ENCODE measurements around the gene SYPL2. TPM values are rescaled to one million over a fixed set of nuclear protein-coding genes. Genes with fewer than 3 reads are reported as not detected.

SYPL2 gene
- 0.18 TPM for polyA plus RNA-seq (2013, experiment 1 of 2)
- 0.20 TPM for polyA plus RNA-seq (2013, experiment 2 of 2)

DNA sequence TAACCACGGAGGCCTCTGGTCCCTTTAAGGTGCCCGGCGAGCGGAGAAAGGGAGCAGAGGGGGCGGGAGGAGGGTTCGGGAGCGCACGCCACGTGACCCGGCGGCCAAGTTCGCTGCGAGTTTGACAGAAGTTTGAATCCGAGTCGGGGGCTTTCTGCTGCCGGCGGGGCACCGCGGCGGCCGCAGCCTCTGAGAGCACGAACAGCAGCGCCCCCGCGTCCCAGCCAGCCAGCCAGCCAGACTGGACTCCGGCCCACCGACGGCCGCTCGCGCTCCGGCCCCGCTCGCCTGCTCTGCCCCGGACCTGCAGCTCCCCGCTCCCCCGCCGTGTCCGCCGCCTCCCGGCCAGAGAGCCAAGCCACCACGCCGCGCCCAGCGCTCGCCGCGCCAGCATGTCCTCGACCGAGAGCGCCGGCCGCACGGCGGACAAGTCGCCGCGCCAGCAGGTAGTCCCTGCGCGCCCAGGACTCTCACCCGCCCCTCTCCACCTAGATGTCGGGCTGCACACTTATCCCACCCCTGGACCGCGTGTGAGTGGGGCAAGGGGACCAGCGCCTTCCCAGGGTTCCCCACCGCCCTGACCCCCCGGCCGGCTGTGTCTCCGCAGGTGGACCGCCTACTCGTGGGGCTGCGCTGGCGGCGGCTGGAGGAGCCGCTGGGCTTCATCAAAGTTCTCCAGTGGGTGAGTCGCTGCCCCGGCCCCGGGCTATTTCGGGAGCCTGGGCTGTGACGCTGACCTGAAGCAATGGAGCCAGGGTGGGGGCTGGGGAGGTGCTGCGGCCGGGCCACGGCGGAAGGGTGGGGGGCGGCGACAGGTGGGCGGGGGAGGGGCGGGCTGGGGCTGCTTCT lies at the start of gene SYPL2:
TSS of gene SYPL2 (plus strand) at position 95 of the 849 bp plus-strand sequence. CDS start at position 393, 298 bp downstream.
- Histone ChIP-seq H3K9me3 (ENCODE audit: control insufficient read depth, low read length) (no peaks in the 10 kb centered on the region), H3K4me3 (ENCODE audit: extremely low read depth, insufficient read depth, low read length, poor library complexity, severe bottlenecking) (peak within 1 kb of the TSS; percentile 46), H3K36me3 (ENCODE audit: control insufficient read depth, insufficient read depth, low read length) (no peaks in the 10 kb centered on the region), H3K27ac (ENCODE audit: low read depth, low read length, severe bottlenecking) (no peak within 1 kb of the TSS), H3K4me1 (ENCODE audit: control insufficient read depth, insufficient read depth, low read length, poor library complexity, severe bottlenecking) (no peaks in the 10 kb centered on the region)
- WGBS, 2 experiments (ENCODE audit: insufficient coverage in 2 of 2): 0% methylated on average over 70 to 71 of the region's 88 CpGs

DNA sequence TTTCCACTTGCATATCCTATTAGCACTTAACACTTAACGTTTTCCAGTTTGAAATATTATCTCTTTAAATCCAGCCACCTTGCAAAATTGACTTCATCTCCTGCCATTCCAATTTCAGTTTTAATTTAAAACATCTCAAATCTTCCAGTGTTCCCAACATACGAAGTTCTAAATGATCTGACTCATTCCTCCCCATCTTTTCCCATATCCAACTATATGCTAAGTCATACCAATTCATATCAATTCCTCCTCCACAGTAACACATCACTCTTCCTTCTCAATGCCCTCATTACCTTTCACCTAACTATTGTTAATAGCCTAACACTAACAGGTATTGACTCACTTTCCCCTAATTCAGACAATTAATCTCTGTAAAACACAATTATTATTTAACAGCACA lies 42.8 kb upstream of the SYPL2 start:
- Histone ChIP-seq H3K36me3 (ENCODE audit: control insufficient read depth, insufficient read depth, low read length) (peaks cover 30% of the 10 kb centered on the region), H3K9me3 (ENCODE audit: control insufficient read depth, low read length) (no peaks in the 10 kb centered on the region), H3K4me3 (ENCODE audit: extremely low read depth, insufficient read depth, low read length, poor library complexity, severe bottlenecking) (no peak overlapping the region), H3K4me1 (ENCODE audit: control insufficient read depth, insufficient read depth, low read length, poor library complexity, severe bottlenecking) (no peaks in the 10 kb centered on the region), H3K27ac (ENCODE audit: low read depth, low read length, severe bottlenecking) (no peak overlapping the region)
- WGBS, 2 experiments (ENCODE audit: insufficient coverage in 2 of 2): 90 to 92% methylated on average over 2 of the region's 2 CpGs

DNA sequence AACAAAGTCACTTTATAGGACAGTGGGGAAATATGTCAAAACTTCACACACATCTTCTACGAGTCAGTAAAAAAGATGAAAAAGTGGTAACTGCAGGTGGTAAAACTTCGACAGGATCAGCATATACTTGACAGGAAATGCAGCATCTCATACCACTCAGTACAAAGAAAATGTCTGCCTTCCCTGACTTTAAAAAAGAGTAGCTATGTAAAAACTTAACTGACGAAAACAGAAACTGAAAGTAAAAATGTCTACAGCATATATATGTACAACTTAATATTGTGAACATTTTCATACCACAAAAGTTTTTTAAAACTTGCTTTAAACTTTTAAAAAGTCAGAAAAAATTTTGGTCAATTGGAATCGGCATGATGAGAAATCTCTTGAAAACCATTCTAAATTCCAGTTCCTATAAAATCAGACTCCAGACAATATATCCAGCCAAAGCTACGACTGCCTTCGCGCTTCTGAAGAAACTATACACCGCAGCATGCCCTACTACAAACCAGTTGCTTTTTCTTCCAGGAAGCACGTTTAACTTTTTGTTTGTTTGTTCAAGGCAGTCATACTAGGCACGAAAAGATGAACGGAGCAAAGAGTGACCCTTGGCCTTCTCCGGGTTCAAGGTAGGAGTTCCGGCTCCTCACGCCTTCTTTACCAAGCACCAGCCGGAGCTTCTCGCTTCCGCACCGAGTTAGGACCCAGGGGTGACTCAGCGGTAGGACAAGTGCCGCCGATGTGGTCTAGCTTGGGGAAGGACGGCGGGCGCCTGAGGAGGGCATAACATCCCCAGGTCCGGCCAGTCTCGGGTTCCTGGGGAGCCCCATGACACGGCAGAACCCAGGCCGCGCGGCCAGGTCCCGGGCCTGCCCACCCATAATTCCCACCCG lies 40.7 kb upstream of the SYPL2 start:
- peaks cover 14% of the 10 kb centered on the region for H3K36me3 ChIP-seq (ENCODE audit: control insufficient read depth, insufficient read depth, low read length)
- no peaks in the 10 kb centered on the region for H3K9me3 ChIP-seq (ENCODE audit: control insufficient read depth, low read length)
- H3K4me1 ChIP-seq (ENCODE audit: control insufficient read depth, insufficient read depth, low read length, poor library complexity, severe bottlenecking): no peaks in the 10 kb centered on the region
- H3K4me3 ChIP-seq (ENCODE audit: extremely low read depth, insufficient read depth, low read length, poor library complexity, severe bottlenecking): peak overlapping the region; percentile 91
- WGBS, 2 experiments (ENCODE audit: insufficient coverage in 2 of 2): 1% methylated on average over 21 to 25 of the region's 32 CpGs
- peak overlapping the region; percentile 91 for H3K27ac ChIP-seq (ENCODE audit: low read depth, low read length, severe bottlenecking)

DNA sequence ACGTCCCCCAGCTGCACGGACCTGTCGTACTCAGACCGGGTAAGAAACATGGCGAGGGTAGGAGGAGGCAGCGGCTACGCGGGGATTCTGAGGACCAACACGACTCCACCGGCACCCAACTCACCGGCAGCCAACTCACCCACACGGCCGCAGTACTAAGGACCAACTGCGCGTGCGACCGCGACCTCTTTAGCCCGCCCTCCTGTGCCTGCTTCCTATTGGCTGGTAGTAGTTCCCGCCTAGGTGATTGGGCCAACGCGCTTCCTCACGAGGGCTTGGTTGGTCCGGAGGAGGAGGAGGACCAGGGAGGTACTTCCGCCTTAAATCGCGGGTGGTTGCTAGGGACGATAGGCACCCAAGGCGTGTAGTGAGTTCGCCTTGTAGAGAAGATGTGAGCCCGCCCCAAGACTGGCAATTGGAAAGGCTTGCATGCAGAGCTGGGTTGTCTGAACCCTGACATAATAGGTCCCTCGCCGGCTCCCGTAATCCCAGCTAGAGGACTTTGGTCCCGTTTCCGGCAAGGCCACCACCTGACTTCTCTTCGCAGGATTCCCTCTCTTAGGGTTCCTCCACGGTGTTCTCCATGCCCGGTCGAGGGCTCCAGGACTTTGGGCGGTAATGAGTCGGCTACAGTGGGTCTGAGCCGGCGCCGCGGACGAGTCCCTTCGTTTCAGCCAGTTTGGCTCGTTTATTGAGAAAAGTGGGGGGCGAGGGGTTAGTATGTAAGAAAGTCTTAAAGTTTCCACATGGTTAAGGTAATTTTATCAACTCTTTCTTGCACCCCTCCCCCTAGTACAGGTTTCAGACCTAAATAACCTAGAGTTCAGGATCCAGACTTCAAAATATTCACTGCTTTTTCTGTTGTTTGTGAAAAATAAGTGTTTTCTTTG lies 39.8 kb upstream of the SYPL2 start, which contains the start of gene PSMA5:
TSS of gene PSMA5 (minus strand) at position 168 of the 890 bp plus-strand sequence. CDS start at position 50, 118 bp downstream.
- no peaks in the 10 kb centered on the region for H3K9me3 ChIP-seq (ENCODE audit: control insufficient read depth, low read length)
- peak within 1 kb of the TSS; percentile 91 for H3K4me3 ChIP-seq (ENCODE audit: extremely low read depth, insufficient read depth, low read length, poor library complexity, severe bottlenecking)
- H3K4me1 ChIP-seq (ENCODE audit: control insufficient read depth, insufficient read depth, low read length, poor library complexity, severe bottlenecking): no peaks in the 10 kb centered on the region
- WGBS, 2 experiments (ENCODE audit: insufficient coverage in 2 of 2): 0% methylated on average over 19 to 32 of the region's 50 CpGs
- H3K36me3 ChIP-seq (ENCODE audit: control insufficient read depth, insufficient read depth, low read length): peaks cover 7% of the 10 kb centered on the region
- peak within 1 kb of the TSS; percentile 91 for H3K27ac ChIP-seq (ENCODE audit: low read depth, low read length, severe bottlenecking)

DNA sequence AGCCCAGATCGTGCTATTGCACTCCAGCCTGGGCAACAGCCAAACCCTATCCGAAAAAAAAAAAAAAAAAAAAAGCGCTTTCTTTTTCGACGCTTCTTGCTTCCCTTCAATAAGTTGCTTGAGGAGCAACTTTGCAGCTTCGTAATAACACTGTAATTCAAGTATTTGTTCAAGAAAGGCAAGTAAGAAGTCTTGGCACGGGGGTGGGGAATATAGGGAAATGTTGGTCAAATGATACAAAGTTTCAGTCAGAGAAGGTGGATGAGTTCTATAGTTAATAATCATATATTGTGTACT lies 39.2 kb upstream of the SYPL2 start:
- peak overlapping the region; percentile 91 for H3K27ac ChIP-seq (ENCODE audit: low read depth, low read length, severe bottlenecking)
- H3K4me1 ChIP-seq (ENCODE audit: control insufficient read depth, insufficient read depth, low read length, poor library complexity, severe bottlenecking): no peaks in the 10 kb centered on the region
- WGBS, 2 experiments (ENCODE audit: insufficient coverage in 2 of 2): 14 to 25% methylated on average over 1 to 2 of the region's 7 CpGs
- H3K36me3 ChIP-seq (ENCODE audit: control insufficient read depth, insufficient read depth, low read length): peaks cover 2% of the 10 kb centered on the region
- H3K9me3 ChIP-seq (ENCODE audit: control insufficient read depth, low read length): no peaks in the 10 kb centered on the region
- peak overlapping the region; percentile 91 for H3K4me3 ChIP-seq (ENCODE audit: extremely low read depth, insufficient read depth, low read length, poor library complexity, severe bottlenecking)

DNA sequence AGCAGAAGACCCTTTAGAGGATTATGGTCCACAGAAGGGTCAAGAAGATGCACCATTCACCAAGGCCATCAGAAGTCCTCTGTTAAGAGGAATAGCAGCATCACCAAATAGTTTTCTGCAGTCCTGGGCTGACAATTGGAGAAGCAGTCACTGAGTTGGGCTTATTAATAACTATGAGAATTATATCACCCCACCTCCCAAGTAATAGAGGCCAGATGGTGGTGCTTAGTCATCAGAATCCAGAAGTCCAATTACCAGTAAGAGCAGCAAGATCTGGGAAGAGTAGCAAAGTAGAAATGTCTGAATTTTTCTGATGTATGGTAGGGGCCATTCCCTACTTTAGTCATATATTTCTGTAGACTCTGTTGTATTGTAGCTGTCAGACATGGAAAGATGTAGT lies 34.0 kb upstream of the SYPL2 start:
- Histone ChIP-seq H3K36me3 (ENCODE audit: control insufficient read depth, insufficient read depth, low read length) (no peaks in the 10 kb centered on the region), H3K9me3 (ENCODE audit: control insufficient read depth, low read length) (peaks cover 11% of the 10 kb centered on the region), H3K27ac (ENCODE audit: low read depth, low read length, severe bottlenecking) (no peak overlapping the region), H3K4me3 (ENCODE audit: extremely low read depth, insufficient read depth, low read length, poor library complexity, severe bottlenecking) (no peak overlapping the region), H3K4me1 (ENCODE audit: control insufficient read depth, insufficient read depth, low read length, poor library complexity, severe bottlenecking) (no peaks in the 10 kb centered on the region)

DNA sequence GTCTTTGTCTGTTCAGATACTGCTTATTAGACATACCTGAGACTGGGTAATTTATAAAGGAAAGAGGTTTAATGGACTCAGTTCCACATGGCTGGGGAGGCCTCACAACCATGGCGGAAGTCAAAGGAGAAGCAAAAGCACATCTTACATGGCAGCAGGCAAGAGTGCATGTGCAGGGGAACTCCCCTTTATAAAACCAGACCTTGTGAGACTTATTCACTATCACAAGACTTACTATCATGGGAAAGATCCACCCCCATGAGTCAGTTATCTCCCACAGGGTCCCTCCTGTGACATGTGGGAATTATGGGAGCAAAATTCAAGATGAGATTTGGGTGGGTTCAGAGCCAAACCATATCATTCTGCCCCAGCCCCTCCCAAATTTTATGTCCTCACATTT lies 33.0 kb upstream of the SYPL2 start:
- peaks cover 11% of the 10 kb centered on the region for H3K9me3 ChIP-seq (ENCODE audit: control insufficient read depth, low read length)
- no peak overlapping the region for H3K4me3 ChIP-seq (ENCODE audit: extremely low read depth, insufficient read depth, low read length, poor library complexity, severe bottlenecking)
- no peak overlapping the region for H3K27ac ChIP-seq (ENCODE audit: low read depth, low read length, severe bottlenecking)
- no peaks in the 10 kb centered on the region for H3K36me3 ChIP-seq (ENCODE audit: control insufficient read depth, insufficient read depth, low read length)
- H3K4me1 ChIP-seq (ENCODE audit: control insufficient read depth, insufficient read depth, low read length, poor library complexity, severe bottlenecking): peaks cover 2% of the 10 kb centered on the region
- 75 to 94% methylated on average over 1 of the region's 1 CpG for WGBS, 2 experiments (ENCODE audit: insufficient coverage in 2 of 2)

DNA sequence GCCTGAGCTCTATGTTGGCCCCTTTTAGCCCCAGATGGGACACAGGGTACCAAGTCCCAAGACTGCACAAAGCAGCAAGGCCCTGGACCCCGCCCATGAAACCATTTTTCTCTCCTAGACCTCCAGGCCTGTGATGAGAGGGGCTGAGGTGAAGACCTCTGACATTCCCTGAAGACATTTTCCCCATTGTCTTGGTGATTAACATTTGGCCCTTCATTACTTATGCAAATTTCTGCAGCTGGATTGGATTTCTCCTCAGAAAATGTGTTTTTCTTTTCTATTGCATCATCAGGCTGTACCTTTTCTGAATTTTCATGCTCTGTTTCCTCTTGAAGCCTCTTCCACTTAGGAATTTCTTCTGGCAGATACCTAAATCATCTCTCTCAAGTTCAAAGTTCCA lies 31.9 kb upstream of the SYPL2 start:
- H3K4me3 ChIP-seq (ENCODE audit: extremely low read depth, insufficient read depth, low read length, poor library complexity, severe bottlenecking): no peak overlapping the region
- peaks cover 11% of the 10 kb centered on the region for H3K9me3 ChIP-seq (ENCODE audit: control insufficient read depth, low read length)
- peaks cover 12% of the 10 kb centered on the region for H3K4me1 ChIP-seq (ENCODE audit: control insufficient read depth, insufficient read depth, low read length, poor library complexity, severe bottlenecking)
- 67 to 80% methylated on average over 1 of the region's 1 CpG for WGBS, 2 experiments (ENCODE audit: insufficient coverage in 2 of 2)
- no peaks in the 10 kb centered on the region for H3K36me3 ChIP-seq (ENCODE audit: control insufficient read depth, insufficient read depth, low read length)
- no peak overlapping the region for H3K27ac ChIP-seq (ENCODE audit: low read depth, low read length, severe bottlenecking)

DNA sequence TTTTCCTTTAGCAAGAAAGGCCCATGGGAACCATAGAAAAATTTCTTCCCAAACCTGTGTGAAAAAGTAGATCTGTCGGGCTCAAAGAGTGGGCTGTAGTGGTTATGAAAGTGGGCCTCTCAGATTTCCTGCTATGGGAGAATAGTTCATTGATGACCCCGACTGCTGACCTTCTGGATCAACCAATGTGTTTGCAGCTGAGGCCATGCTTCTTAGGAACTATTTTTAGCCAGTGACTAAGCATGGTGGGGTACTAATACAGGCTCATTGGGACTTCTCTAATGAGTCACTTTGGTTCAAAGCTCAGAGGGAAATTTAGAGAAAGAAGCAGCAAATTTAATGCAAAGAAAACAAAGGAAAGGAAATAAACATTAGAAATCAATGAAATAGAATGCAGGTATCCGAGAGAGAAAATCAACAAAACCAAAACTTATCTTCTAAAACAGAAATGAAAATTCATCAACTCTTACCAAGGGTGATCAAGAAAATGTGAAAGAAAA lies 27.5 kb upstream of the SYPL2 start:
- H3K9me3 ChIP-seq (ENCODE audit: control insufficient read depth, low read length): peaks cover 18% of the 10 kb centered on the region
- H3K4me1 ChIP-seq (ENCODE audit: control insufficient read depth, insufficient read depth, low read length, poor library complexity, severe bottlenecking): peaks cover 16% of the 10 kb centered on the region
- H3K36me3 ChIP-seq (ENCODE audit: control insufficient read depth, insufficient read depth, low read length): no peaks in the 10 kb centered on the region
- 68 to 78% methylated on average over 2 of the region's 3 CpGs for WGBS, 2 experiments (ENCODE audit: insufficient coverage in 2 of 2)
- peak overlapping the region; percentile 73 for H3K27ac ChIP-seq (ENCODE audit: low read depth, low read length, severe bottlenecking)
- H3K4me3 ChIP-seq (ENCODE audit: extremely low read depth, insufficient read depth, low read length, poor library complexity, severe bottlenecking): no peak overlapping the region

DNA sequence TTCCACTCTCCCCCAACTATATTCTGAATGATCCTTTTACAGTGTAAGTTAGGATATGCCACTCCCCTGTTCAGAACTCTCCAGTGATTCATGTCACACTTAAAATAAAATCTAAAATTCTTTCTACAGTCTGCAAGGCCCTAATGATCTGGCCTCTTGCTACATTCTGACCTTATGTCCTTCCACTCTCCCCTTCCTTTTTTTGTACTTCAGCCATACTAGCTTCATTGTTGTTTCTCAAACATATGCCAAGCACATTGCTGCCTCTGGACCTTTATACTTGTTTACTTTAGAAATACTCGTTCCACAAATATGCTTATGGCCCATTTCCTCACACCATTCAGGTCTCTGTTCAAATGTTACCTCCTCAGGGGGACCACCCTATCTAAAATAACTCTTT lies 25.3 kb upstream of the SYPL2 start:
- H3K36me3 ChIP-seq (ENCODE audit: control insufficient read depth, insufficient read depth, low read length): no peaks in the 10 kb centered on the region
- H3K4me1 ChIP-seq (ENCODE audit: control insufficient read depth, insufficient read depth, low read length, poor library complexity, severe bottlenecking): peaks cover 16% of the 10 kb centered on the region
- no peak overlapping the region for H3K27ac ChIP-seq (ENCODE audit: low read depth, low read length, severe bottlenecking)
- 64 to 80% methylated on average over 1 of the region's 1 CpG for WGBS, 2 experiments (ENCODE audit: insufficient coverage in 2 of 2)
- peaks cover 9% of the 10 kb centered on the region for H3K9me3 ChIP-seq (ENCODE audit: control insufficient read depth, low read length)
- H3K4me3 ChIP-seq (ENCODE audit: extremely low read depth, insufficient read depth, low read length, poor library complexity, severe bottlenecking): no peak overlapping the region
